COLO829 (cell line): ENCODE measurements around the gene MRTFA.

Source experiments
- DNase-seq: peaks from one replicate; pipeline ENCODE4 v3.0.0; 2012; ENCODE audit warnings: low spot score

MRTFA gene

DNA sequence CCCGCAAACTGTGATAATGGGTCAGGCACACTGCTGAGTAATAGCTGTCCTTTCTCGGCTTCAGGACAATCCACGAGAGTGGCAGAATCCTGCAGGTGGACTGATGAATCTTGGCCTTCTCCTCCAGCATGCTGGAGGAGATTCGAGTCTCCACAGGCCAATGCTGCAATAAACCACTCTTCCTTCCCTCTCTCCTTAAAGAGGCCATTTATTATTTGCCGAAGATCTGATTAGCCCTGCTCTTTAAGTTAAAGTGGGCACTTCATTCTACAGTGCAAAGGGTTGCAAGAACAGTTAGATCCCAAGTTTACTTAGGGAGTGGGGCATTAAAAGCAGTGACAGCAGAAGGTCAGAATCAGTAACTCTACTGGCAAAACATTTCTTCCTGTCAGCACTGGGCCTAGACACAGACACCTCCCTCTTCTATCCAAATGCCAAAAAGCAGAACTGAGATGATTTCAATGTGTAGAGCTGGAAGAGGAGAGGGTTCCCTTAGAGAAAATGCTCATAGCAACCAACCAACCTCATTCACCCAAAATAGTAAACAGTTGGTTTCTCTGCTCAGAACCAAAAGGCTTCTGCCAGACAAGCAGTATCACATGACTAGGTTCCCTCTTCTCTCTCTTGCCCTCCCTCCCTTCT, 144.4 kb downstream of the MRTFA start:
- DNase-seq: no peak

DNA sequence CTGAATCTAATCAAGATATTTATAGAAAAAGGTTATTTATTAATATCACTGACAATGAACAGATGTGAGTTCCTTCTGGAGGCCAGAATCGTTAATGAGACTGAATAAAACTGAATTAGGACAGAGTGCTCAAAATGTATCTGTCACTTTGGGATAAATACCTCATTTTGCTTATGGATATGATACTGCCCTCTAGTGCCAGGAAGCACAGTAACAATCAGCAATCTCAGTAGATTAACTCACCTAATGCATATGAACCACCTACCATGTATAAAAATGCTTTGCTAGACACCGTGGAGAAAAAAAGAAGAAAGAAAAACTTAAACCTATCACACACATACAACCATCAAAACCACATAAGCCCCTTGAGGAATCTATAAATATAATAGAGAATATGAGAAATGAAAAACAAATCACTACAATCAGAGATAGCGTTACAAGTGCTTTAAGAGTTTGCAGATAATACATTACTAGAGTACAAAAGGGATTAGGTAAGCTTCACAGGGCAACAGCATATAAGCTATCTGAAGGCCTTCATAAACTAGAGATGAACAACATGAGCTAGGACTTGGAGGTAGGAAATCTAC, 148.8 kb downstream of the MRTFA start:
- peak; percentile 50 for DNase-seq

DNA sequence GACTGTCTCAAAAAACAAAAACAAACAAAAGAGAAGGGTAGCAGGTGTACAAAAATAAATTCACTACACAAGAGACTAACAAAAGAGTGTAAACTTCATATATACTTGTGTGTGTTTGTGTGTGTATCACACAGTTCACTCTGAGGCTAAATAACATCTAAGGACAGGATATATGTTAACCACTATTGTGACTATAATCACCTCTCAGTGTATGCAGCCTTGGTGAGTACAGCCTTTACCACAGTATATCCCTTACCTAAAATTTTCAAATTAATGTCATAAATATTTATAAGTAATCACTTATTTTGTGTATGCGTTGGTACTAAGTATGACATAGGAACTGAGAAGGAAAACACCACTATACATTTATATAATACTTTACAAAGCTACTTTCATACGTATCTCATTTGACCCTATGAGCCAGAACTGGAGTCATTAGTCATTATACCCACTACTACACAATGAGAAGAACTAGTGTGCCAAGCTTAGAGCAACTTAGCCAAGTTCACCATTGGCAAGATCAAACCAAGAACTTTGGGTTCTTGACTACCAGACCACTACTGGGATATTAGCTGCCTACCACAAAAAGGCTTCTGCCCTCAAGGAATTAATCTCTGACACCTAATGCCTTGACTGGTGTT, 149.4 kb downstream of the MRTFA start:
- no peak for DNase-seq

DNA sequence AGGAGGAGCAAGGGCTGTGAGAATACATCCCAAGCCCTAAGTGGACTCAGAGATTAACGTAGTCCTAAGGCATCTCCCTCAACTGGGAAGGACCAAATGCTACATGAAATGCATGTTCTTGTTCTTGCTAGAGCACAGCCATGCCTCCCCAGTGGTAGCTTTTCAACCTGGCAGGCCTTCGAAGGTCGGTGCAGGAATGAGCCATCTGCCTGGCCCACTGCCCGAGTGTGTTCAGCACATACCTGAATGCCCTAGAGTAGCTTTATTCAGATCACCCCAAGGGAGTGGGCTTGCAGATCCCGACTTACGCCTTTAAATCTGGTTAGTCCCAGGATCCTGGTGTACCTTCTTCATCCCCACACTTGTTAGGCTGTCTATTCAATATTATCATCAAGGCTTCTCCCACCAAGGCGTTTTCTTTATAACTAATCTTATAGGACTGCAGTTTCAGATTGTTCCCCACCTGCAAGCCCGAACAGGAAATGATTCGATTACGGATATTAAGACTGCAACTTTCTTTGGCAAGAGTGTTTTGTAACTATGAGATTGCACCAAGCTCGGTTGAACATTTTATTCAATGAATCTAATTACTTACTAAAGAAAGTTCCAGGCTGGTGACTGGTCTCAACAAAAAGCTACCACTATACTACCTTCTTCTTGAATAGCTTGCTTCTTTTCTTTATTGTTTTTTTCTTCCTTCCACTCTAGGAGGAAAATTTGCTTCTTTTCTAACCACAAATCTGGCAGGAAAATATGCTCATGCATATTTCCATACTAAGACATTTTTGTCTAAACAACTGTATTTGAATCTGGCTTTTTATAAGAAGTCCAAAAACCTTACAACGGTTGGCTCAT, 150.5 kb downstream of the MRTFA start:
- DNase-seq: no peak

DNA sequence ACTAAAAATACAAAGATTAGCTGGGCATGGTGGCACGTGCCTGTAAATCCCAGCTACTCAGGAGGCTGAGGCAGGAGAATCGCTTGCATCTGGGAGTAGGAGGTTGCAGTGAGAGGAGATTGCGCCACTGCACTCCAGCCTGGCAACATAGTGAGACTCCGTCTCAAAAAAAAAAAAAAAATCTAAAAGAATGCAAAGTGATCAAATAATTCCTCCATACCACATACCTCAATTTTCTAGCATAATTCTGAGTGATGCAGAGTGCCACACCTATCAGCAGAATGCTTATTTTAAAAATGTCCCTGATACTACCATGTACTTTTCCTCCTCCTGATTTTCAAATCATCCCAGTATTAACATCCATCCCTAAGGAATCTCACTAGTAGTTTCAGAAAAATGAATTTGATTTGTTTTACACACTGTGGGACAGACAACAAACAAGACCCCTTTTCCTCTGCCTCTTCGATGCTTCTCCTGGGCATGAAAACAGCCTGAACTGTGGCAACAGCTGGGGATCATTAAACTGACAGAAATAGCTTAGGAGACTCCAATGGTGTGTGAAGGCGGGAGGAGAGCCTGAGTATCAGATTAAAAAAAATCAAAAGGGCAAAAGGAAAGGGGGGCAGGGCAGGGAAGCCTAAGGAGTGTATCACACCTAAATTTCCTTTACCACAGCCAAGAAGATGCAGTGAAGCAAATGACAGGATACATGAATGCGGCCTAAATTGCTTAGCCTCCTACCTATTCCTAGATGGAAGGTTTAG, 151.4 kb downstream of the MRTFA start:
- DNase-seq: no peak

DNA sequence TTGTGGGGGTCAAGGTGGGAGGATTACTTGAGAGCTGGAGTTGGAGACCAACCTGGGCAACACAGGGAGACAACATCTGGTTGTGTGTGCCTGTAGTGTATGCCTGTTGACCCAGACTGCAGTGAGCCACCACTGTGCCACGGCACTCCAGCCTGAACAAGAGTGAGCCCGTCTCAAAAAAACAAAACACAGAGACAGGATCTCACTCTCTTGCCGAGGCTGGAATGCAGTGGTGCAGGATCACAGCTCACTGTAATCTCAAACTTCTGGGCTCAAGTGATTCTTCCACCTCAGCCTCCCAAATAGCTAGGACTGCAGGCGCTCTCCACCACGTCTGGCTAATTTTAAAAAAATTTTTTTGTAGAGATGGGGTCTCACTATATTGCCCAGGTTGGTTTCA, 153.6 kb downstream of the MRTFA start:
- DNase-seq: no peak

DNA sequence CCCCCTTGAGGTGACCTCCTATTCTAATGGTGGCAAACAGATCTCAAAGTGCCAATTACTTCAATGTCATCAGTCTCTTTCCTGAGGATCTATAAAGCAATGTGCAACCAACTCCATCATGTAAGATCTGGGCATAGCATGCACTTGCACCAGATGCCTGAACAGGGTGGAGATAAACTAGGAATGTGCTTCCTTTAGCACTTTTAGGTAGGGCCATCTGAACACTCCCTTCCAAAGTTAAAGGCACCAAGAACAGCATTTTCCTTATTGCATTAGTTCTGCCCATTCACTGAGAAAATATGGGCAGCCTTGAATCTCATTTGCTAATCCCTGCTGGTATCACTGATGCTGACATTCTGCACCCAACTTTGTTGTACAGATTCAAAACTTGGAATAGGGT, 154.1 kb downstream of the MRTFA start:
- no peak for DNase-seq

DNA sequence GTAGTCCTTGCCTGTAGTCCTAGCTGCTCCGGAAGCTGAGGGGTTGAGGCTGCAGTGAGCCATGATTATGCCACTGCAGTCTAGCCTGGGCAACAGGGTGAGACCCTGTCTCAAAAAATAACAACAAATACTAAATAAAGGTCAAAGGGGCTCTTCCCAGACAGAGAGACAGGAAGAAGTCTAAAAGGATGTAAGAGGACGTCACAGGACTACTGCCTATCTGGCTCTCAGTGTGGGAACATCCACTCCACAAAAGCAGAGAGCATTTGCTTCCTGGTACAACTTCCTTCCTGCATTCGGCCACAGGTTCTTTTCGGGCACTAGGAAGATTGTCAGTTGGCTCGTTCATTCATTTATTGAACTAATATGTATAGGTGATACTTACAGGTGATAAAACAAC, 155.5 kb downstream of the MRTFA start:
- DNase-seq: no peak

DNA sequence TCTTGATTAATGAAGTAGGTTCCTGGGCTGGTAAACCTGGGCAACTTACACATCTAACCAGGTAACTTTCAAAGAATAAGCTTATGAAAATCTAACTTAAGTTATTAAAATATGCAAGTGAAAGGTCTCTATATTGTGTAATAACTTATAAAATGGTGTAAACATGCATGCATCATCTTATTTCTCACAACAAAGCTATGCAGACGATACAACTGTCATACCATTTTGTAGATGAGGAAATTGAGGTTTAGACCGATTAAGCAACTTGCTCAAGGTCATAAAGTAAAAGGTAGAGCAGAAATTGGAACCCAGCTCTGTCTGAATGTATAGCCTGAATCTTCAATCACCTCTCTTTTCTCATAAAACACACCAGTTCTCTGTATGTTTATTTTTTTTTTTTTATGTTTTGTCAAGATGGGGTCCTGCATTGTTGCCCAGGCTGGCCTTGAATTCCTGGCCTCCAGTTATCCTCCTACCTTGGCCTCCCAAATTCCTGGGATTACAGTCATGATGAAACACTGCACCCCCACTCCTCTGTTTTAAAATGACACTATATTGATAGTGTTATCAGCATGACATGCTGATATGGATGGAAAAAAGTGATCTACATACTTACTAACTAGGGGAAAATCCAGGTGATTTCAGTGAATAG, 156.5 kb downstream of the MRTFA start:
- no peak for DNase-seq

DNA sequence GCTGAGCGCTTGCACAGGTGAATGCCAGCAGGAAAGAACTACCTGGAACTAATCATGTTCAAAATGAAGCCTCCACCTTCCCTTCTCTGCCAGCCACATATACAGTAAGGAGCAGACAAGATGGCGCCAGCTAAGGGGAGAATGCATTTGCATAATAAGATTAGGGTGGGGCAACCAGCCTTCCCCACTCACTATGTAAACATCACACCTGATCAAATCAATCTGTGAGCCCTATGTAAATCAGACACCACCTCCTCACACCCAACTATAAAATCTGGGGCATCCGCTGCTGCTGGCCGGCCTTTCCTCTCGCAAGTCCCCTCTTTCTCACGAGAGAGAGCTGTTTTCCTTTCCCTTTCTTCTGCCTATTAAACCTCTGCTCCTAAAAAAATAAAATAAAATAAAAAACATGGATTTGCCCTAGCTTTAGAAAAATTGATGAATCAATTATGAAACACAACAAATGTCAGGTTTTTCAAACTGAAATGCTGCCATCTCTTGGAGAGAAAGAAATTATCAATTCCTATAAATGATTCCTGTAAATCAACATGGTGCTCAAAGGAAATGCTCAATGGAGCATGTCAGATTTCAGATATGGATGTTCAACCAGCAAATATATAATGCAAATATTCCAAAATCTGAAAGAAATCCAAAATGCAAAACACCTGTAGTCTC, 157.3 kb downstream of the MRTFA start:
- no peak for DNase-seq

DNA sequence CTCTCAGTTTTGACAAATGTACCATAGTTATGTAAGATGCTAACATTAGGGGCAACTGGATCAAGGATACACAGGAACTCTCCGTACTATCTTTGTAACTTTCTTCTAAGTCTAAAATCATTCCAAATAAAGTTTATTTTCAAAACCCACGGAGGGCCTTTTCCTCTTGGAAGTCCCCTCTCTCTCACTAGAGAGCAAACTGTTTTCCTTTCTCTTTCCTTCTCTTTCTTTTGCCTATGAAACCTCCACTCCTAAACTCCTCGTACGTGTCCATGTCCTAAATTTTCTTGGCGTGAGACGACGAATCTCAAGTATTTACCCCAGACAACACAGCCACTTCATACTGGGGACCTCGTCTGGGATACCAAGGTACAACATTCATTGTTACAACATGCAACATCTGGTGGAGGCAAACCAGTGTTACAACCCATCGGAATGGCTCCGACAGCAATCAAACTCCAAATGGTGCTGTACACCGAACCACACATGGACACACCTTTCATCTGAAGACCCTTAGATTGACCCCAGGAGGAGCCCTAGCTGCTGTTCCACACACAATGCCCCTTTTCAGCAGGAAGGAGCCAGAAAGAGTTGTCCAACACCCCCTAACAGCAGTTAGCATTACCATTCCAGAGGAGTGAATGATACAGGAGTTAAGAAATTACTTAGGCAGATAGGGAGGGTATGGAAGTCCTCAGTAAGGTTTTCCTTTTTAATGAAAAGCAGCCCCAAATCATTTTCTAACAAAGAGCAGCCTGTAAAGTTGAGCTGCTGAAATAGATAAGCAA, 158.0 kb downstream of the MRTFA start:
- no peak for DNase-seq

DNA sequence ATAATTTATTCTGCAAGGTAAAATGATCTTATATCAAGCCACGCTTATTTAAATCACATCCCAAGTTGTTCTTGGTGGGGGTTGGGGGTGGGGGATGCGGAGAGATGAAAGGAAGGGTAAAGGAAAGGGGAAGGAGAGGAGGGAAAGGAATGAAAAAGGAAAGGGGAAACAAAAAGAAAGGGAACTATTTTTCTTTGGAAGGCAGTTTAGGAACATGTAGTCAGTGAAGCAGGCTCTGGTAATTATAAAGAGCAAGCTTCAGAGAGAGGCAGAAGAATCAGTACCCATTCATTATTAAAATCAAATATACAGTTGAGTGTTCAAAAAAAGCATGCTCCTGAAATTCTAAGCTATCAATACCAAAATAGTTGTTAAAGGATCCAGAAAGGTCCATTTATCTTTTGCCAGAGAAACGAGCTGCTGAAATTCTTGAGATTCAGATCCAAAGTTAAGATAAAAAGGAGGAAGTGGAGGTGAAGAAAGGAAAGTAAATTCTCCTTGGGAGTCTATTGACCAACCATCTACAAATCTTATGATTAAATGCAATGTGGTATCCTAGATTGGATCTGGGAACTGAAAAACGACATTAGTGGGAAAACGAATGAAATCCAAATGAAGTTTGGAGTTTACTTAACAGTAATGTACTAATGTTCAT, 158.7 kb downstream of the MRTFA start:
- no peak for DNase-seq

DNA sequence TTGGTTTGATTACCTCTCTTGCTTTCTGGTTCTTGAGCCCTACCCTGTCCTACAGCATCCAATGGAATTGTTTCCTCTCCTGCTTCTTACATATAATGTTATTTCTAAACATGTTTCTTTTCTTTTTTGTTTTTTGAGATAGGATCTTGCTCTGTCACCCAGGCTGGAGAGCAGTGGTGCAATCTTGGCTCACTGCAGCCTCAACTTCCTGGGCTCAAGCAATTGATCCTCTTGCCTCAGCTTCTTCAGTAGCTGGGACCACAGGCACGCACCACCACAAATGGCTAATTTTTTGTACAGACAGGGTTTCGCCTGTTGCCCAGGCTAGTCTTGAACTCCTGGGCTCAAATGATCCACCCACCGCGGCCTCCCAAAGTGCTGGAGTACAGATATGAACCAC, 160.2 kb downstream of the MRTFA start:
- no peak for DNase-seq

DNA sequence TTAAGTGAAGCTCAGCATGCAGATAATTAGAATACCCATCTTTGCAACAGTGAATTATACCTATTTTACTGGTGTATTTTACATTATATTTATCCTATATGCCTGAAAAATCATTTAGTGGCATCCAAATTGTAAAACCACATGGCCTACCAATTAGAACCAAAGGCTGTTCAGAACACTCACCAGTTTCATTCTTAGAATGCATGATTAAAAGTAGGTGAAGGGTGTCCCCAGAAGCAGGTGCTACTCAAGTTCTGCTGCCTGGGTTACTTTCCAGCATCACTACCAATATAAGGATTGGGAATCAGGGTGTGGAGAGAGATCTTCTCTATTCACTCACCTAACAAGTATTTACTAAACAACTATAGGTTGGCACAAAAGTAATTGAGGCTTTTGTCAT, 162.8 kb downstream of the MRTFA start:
- DNase-seq: no peak

DNA sequence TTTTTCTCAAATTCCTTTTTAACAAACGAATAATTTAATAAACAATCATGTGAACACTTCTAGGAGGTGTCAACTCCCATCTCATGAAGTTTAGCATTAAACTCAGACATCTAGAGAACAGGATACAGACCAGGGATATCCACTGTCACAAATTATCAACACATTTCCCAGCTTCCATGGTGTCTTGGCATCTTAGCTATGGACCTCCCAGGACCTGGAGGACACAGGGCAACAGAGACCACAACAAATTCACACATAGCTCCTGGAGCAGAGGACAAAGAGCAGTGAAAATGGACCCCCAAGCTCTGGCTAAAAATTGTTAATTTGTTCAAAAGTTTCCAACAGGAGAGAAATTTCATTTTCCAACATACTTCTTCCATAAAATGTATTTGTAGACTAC, 163.9 kb downstream of the MRTFA start:
- DNase-seq: no peak

DNA sequence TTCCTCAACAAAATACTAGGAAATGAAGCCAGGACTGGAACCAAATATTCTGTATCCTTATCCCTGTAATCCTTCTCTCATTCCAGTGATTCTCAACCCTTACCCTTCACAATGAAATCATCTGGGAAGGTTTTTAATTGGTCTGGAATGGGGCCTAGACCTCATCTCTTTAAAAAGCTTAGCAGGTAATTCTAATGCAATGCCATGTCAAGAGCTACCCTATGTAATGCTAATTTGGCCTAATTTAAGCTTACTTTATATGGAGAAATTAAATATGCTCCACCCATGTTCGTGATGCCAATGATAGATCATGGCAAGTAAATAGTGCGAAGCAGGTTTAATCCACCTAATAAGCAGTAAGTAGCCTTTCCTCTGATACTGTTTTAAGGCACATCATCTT, 164.5 kb downstream of the MRTFA start:
- no peak for DNase-seq

DNA sequence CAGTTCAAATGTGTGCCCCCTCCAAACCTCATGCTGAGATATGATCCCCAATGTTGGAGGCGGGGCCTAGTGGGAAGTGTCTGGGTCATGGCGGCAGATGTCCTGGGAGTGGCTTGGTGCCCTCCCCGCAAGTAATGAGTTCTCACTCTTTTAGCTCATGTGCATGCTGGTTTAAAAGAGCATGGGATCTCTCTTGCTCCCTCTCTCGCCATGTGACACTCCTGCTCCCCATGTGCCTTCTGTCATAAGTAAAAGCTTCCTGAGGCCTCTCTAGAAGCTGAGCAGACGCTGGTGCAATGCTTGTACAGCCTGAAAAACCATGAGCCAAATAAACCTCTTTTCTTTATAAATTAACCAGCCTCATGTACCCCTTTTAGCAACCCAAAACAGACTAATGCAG, 167.3 kb downstream of the MRTFA start:
- DNase-seq: no peak

DNA sequence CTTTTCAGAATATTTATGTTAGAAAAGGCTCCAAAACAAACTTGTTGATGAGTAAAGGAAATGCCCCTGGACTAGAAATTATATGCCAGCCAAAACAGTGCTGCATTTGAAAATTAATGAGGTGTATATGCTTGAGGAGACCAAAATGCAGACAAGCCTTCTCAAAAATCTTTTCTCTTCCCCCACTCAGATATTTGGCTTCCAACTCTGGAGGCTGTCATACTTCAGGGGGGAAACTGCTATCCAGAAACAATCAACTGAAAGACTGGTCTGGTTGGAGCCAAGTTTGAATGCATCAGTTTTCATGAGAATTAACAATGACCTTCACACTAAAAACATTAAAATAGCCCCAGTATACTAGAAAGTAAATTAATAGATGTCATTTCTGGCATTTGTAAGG, 167.9 kb downstream of the MRTFA start:
- no peak for DNase-seq

DNA sequence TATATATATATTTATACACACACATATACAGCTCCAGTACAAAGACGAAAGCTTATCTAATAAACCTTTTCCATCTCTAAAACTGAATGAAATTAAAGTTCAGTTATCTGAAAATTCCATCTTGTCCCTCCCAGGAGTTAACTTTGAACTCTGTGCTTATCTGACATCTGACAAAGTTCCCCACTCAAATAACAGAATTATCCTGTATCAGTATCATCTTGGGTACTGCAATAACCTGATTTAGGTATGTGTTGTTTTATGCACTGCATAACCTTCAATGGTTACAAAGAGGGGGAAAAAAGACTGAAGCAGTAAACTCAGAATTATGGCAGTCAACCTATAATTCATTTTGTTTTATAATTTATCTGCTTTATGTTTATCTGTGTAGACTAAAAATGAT, 169.5 kb downstream of the MRTFA start:
- DNase-seq: no peak

DNA sequence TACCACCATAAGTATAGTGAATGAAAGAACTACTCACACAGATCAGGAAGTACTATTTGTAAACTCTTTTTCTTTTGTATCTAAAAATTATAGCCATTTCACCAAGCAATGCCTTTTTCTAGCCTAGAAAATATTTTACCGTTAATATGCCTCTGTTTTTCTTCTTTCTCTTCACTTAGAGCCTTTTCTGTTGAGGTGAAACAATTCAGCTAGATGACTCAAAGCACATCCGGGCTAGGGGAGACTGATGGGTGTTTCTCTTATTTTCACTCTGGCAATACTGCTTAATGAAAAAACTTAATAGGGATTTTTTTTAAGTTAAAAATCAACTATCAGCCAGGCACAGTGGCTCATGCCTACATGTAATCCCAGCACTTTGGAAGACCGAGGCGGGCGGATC, 172.8 kb downstream of the MRTFA start:
- no peak for DNase-seq
